Upper lobe of left lung (tissue), 6 donors: ENCODE results near the gene RACGAP1. TPM values are rescaled to one million over a fixed set of nuclear protein-coding genes. Genes with fewer than 3 reads are reported as not detected.
"Not testable (repeated sequence)": the region's sequence is repeated elsewhere in the genome, so short reads cannot be mapped to it uniquely, and the experiment has no call there.

ENCODE experiments used
- ATAC-seq, 2 donors: fragments of 200-7000 bp; cut with Tn5 transposase; one replicate each; pipeline ENCODE4 v1.9.1; 2022; ENCODE audit warnings: mild to moderate bottlenecking in 2 of 2, moderate library complexity in 2 of 2; ENCODE audit not compliant: low FRiP score in 2 of 2
- DNase-seq, 2 donors: peaks; one replicate each; pipeline ENCODE4 v3.0.0-alpha.2; 2019 to 2020
- H3K27ac ChIP-seq, 4 donors: fragments of 200-600 bp; sonication (generic); one replicate each; pipeline ENCODE4 v1.5.1; 2016 to 2019
- H3K27me3 ChIP-seq, 4 donors: fragments of 200-600 bp; sonication (generic); one replicate each; pipeline ENCODE4 v1.5.1; 2017 to 2019
- H3K36me3 ChIP-seq, 4 donors: fragments of 200-600 bp; sonication (generic); one replicate each; pipeline ENCODE4 v1.5.1; 2016 to 2019
- H3K4me1 ChIP-seq, 4 donors: fragments of 200-600 bp; sonication (generic); one replicate each; pipeline ENCODE4 v1.5.1; 2018 to 2019
- H3K4me3 ChIP-seq, 4 donors: fragments of 200-600 bp; sonication (generic); one replicate each; pipeline ENCODE4 v1.5.1; 2017 to 2019; ENCODE audit warnings: mild to moderate bottlenecking in 2 of 4, moderate library complexity in 1 of 4
- H3K9me3 ChIP-seq, 4 donors: fragments of 200-600 bp; sonication (generic); one replicate each; pipeline ENCODE4 v1.5.1; 2018 to 2019
- CTCF ChIP-seq, 6 experiments: fragments of 450-650 bp in 4 of 6; fragments of 200-600 bp in 2 of 6; sonication (generic) in 2 of 6; IDR thresholded peaks; one replicate each; pipeline ENCODE4 v1.5.1; 2016 to 2019; ENCODE audit warnings: antibody characterized with exemption in 6 of 6
- EP300 ChIP-seq, 4 donors: sonication (generic); formaldehyde crosslinking; IDR thresholded peaks; one replicate each; pipeline ENCODE4 v1.5.1; 2017; ENCODE audit warnings: antibody characterized with exemption in 4 of 4, control low read depth in 2 of 4
- POLR2A ChIP-seq, 4 donors: fragments of 450-650 bp; IDR thresholded peaks; one replicate each; pipeline ENCODE4 v1.5.1; 2016 to 2017; ENCODE audit warnings: antibody characterized with exemption in 4 of 4, mild to moderate bottlenecking in 2 of 4
- POLR2AphosphoS5 ChIP-seq, 2 donors: sonication (generic); formaldehyde crosslinking; IDR thresholded peaks; one replicate each; pipeline ENCODE4 v1.5.1; 2017; ENCODE audit warnings: antibody characterized with exemption in 2 of 2
- WGBS, 2 donors: methylation state at CpG; one replicate each; pipeline ENCODE4 v1.1.5; 2017 to 2018; 5-methylcytosine and 5-hydroxymethylcytosine counted together
- total RNA-seq, 6 donors: library from RNA; depleted of rRNA in 4 of 6; stranded (reverse); fragments of >200 nt in 4 of 6; gene quantifications; one replicate each; pipeline versions ENCODE4 v1.1.0 to v1.2.1, GENCODE V29; 2016 to 2021
- donor health status: DM: no; HTN: no; CAD: no; lungs with moderate emphysema.
- donor health status: DM: no; HTN: yes; CAD: no; lungs with severe emphysema.

The RACGAP1 gene
- total RNA-seq, 6 donors from 2014 or later: 10.3 to 22.4 (median 18.4) TPM

GRCh38 chr12:49990273-49990672 is 35.0 kb downstream of the RACGAP1 start:
- Histone ChIP-seq H3K9me3 (no peaks in the 10 kb centered on the region), H3K36me3 (peaks cover 0 to 28% (median 9%) of the 10 kb centered on the region in 4 donors), H3K4me1 (peaks cover 0 to 17% (median 11%) of the 10 kb centered on the region in 4 donors), H3K27ac (peak overlapping the region in 2 of 4 donors; percentile 5 to 72), H3K27me3 (no peaks in the 10 kb centered on the region), H3K4me3 (no peak overlapping the region)
- ATAC-seq (no peak), DNase-seq (no peak)
- TF ChIP-seq EP300 (IDR thresholded peaks at IDR 0.05): no peak
- no peak for TF ChIP-seq POLR2A (IDR thresholded peaks at IDR 0.05)
- TF ChIP-seq POLR2AphosphoS5 (IDR thresholded peaks at IDR 0.05): no peak
- no peak for TF ChIP-seq CTCF (IDR thresholded peaks at IDR 0.05)
- WGBS, 2 donors: 56 to 60% methylated on average over 4 of the region's 4 CpGs

GRCh38 chr12:49989400-49989799 is 35.9 kb downstream of the RACGAP1 start:
- not testable (repeated sequence) for H3K27ac ChIP-seq, DNase-seq, H3K27me3 ChIP-seq, H3K4me3 ChIP-seq, ATAC-seq, H3K9me3 ChIP-seq
- 80 to 96% methylated on average over 2 of the region's 2 CpGs for WGBS, 2 donors
- H3K4me1 ChIP-seq: peaks cover 0 to 17% (median 13%) of the 10 kb centered on the region in 4 donors
- H3K36me3 ChIP-seq: peaks cover 0 to 19% (median 9%) of the 10 kb centered on the region in 4 donors

- H3K27me3 ChIP-seq: no peaks in the 10 kb centered on the region
- ATAC-seq: no peak
- TF ChIP-seq POLR2AphosphoS5 (IDR thresholded peaks at IDR 0.05): no peak
- TF ChIP-seq EP300 (IDR thresholded peaks at IDR 0.05): no peak
- no peak for TF ChIP-seq POLR2A (IDR thresholded peaks at IDR 0.05)
- TF ChIP-seq CTCF (IDR thresholded peaks at IDR 0.05): no peak
- peaks cover 0 to 10% (median 1%) of the 10 kb centered on the region in 4 donors for H3K36me3 ChIP-seq
- peak in 1 of 2 donors; percentile 33 for DNase-seq
- 62 to 73% methylated on average over 4 of the region's 4 CpGs for WGBS, 2 donors
- peak overlapping the region in 2 of 4 donors; percentile 9 to 41 for H3K27ac ChIP-seq
- H3K9me3 ChIP-seq: no peaks in the 10 kb centered on the region
- H3K4me3 ChIP-seq: no peak overlapping the region
- H3K4me1 ChIP-seq: peaks cover 6 to 28% (median 21%) of the 10 kb centered on the region in 4 donors
Observed at GRCh38 chr12:49987625-49988303, 37.5 kb downstream of the RACGAP1 start.

- 85 to 89% methylated on average over 3 of the region's 3 CpGs for WGBS, 2 donors
- ATAC-seq, DNase-seq: not testable (repeated sequence)
Observed at GRCh38 chr12:49986476-49986875, 38.8 kb downstream of the RACGAP1 start.

GRCh38 chr12:49985981-49986380 is 39.3 kb downstream of the RACGAP1 start:
- no peak for TF ChIP-seq EP300 (IDR thresholded peaks at IDR 0.05)
- no peak for TF ChIP-seq POLR2A (IDR thresholded peaks at IDR 0.05)
- no peak for TF ChIP-seq POLR2AphosphoS5 (IDR thresholded peaks at IDR 0.05)
- TF ChIP-seq CTCF (IDR thresholded peaks at IDR 0.05): no peak
- Histone ChIP-seq H3K27me3 (no peaks in the 10 kb centered on the region), H3K36me3 (peaks cover 0 to under 1% (median 0%) of the 10 kb centered on the region in 4 donors), H3K9me3 (no peaks in the 10 kb centered on the region), H3K4me3 (no peak overlapping the region), H3K27ac (no peak overlapping the region), H3K4me1 (peaks cover 6 to 26% (median 23%) of the 10 kb centered on the region in 4 donors)
- ATAC-seq: no peak
- 92 to 94% methylated on average over 5 of the region's 5 CpGs for WGBS, 2 donors
- no peak for DNase-seq

More at GRCh38 chr12:49986476-49986875, 38.8 kb downstream of the RACGAP1 start:
- H3K27me3 ChIP-seq, H3K36me3 ChIP-seq, H3K9me3 ChIP-seq, H3K4me3 ChIP-seq, H3K27ac ChIP-seq: not testable (repeated sequence)
- peaks cover 6 to 28% (median 23%) of the 10 kb centered on the region in 4 donors for H3K4me1 ChIP-seq
